ENCODE data around the gene CIAO3. TPM values are rescaled to one million over a fixed set of nuclear protein-coding genes. Genes with fewer than 3 reads are reported as not detected.
A peak's percentile ranks its signal among the peaks of the same experiment; 100 is the strongest.

Gene CIAO3
- total RNA-seq, 2 experiments from 2014 or later, result 33.3 to 38.2 TPM

GRCh38 chr16:723695-724094 is 17.1 kb downstream of the CIAO3 start:
- Mint-ChIP-seq H3K4me1 (ENCODE audit: low read depth) (peaks cover 17% of the 10 kb centered on the region), H3K27ac (no peak overlapping the region), H3K27me3 (no peaks in the 10 kb centered on the region), H3K4me3 (peak overlapping the region; percentile 15), H3K36me3 (ENCODE audit: low read depth) (no peaks in the 10 kb centered on the region), H3K9me3 (no peaks in the 10 kb centered on the region)
- ATAC-seq (ENCODE audit: poor library complexity) (no peak), DNase-seq (no peak)
- Histone ChIP-seq H3K4me1 (ENCODE audit: insufficient read depth, low read length) (peaks cover 61% of the 10 kb centered on the region), H3K9me3 (ENCODE audit: control insufficient read depth in 1 of 2, insufficient read depth in 1 of 2, low read length in 2 of 2) (peaks cover 0 to 8% of the 10 kb centered on the region in 2 experiments), H3K27me3 (ENCODE audit: control insufficient read depth in 1 of 2, insufficient read depth in 2 of 2, low read length in 2 of 2) (no peaks in the 10 kb centered on the region), H3K4me3 (ENCODE audit: low read length) (no peak overlapping the region), H3K27ac (ENCODE audit: low read depth in 1 of 2, low read length in 2 of 2) (no peak overlapping the region), H3K36me3 (ENCODE audit: insufficient read depth, low read length) (no peaks in the 10 kb centered on the region)
- ChIA-PET POLR2A (interaction anchor here (1.0 to 1.6 kb wide), 3 partner anchors 9 to 43 kb away, joined by 3 to 5 read pairs (median 3); no protein-coding TSS in a partner anchor), CTCF (no interaction called here)
- intact Hi-C loops (cut with DNase I, micrococcal nuclease), result no loop called here
- no peak for TF ChIP-seq CTCF (IDR thresholded peaks at IDR 0.05)

- Mint-ChIP-seq H3K27me3 (no peaks in the 10 kb centered on the region), H3K36me3 (ENCODE audit: low read depth) (no peaks in the 10 kb centered on the region), H3K4me3 (peak overlapping the region; percentile 54), H3K9me3 (no peaks in the 10 kb centered on the region), H3K4me1 (ENCODE audit: low read depth) (peaks cover 17% of the 10 kb centered on the region), H3K27ac (no peak overlapping the region)
- POLR2A ChIA-PET, result interaction anchor here (1.5 to 1.6 kb wide), 2 partner anchors 28 to 42 kb away, joined by 3 to 5 read pairs; no protein-coding TSS in a partner anchor
- no peak overlapping the region for H3K4me3 ChIP-seq (ENCODE audit: low read length)
- H3K4me1 ChIP-seq (ENCODE audit: insufficient read depth, low read length), result peaks cover 56% of the 10 kb centered on the region
- DNase-seq, result no peak
- CTCF ChIA-PET, result interaction anchor here (0.8 kb wide), 1 partner anchor 10 kb away, joined by 3 read pairs; no protein-coding TSS in a partner anchor
- no peak for TF ChIP-seq CTCF (IDR thresholded peaks at IDR 0.05)
- peaks cover 0 to 8% of the 10 kb centered on the region in 2 experiments for H3K9me3 ChIP-seq (ENCODE audit: control insufficient read depth in 1 of 2, insufficient read depth in 1 of 2, low read length in 2 of 2)
- intact Hi-C loops (cut with DNase I, micrococcal nuclease), result no loop called here
- no peak overlapping the region for H3K27ac ChIP-seq (ENCODE audit: low read depth in 1 of 2, low read length in 2 of 2)
- no peaks in the 10 kb centered on the region for H3K27me3 ChIP-seq (ENCODE audit: control insufficient read depth in 1 of 2, insufficient read depth in 2 of 2, low read length in 2 of 2)
- no peaks in the 10 kb centered on the region for H3K36me3 ChIP-seq (ENCODE audit: insufficient read depth, low read length)
- no peak for ATAC-seq (ENCODE audit: poor library complexity)
These were observed 17.8 kb downstream of the CIAO3 start for GRCh38 chr16:722835-723633.

GRCh38 chr16:721765-722540 is 18.8 kb downstream of the CIAO3 start:
- no peaks in the 10 kb centered on the region for H3K36me3 ChIP-seq (ENCODE audit: insufficient read depth, low read length)
- Mint-ChIP-seq H3K4me3 (peak overlapping the region; percentile 81), H3K9me3 (no peaks in the 10 kb centered on the region), H3K36me3 (ENCODE audit: low read depth) (no peaks in the 10 kb centered on the region), H3K4me1 (ENCODE audit: low read depth) (peaks cover 17% of the 10 kb centered on the region), H3K27ac (peak overlapping the region; percentile 14), H3K27me3 (no peaks in the 10 kb centered on the region)
- no peaks in the 10 kb centered on the region for H3K27me3 ChIP-seq (ENCODE audit: control insufficient read depth in 1 of 2, insufficient read depth in 2 of 2, low read length in 2 of 2)
- DNase-seq (peak in 3 of 14 experiments; percentile 26 to 69 (median 50)), ATAC-seq (ENCODE audit: poor library complexity) (no peak)
- intact Hi-C loops (cut with DNase I, micrococcal nuclease), result no loop called here
- ChIA-PET CTCF (interaction anchor here (0.8 kb wide), 1 partner anchor 11 kb away, joined by 3 read pairs; no protein-coding TSS in a partner anchor), POLR2A (interaction anchor here (1.0 to 2.5 kb wide), 9 partner anchors 15 to 686 kb away, joined by 3 to 20 read pairs (median 5); partner anchors contain the start of genes CIAO3, METTL26, STUB1 and WDR24)
- H3K27ac ChIP-seq (ENCODE audit: low read depth in 1 of 2, low read length in 2 of 2), result peak overlapping the region in 1 of 2 donors; percentile 21
- H3K9me3 ChIP-seq (ENCODE audit: control insufficient read depth in 1 of 2, insufficient read depth in 1 of 2, low read length in 2 of 2), result peaks cover 0 to 8% of the 10 kb centered on the region in 2 experiments
- TF ChIP-seq CTCF (IDR thresholded peaks at IDR 0.05), result no peak
- H3K4me1 ChIP-seq (ENCODE audit: insufficient read depth, low read length), result peaks cover 47% of the 10 kb centered on the region
- H3K4me3 ChIP-seq (ENCODE audit: low read length), result peak overlapping the region; percentile 7
